GM12891 (cell line): Measurements from ENCODE around the gene PARP16.

ENCODE experiments used
- POLR2A ChIP-seq: IDR thresholded peaks from 2 replicates; pipeline ENCODE4 v1.6.1; 2011; ENCODE audit warnings: low read depth, low read length, control low read depth
- POLR2AphosphoS5 ChIP-seq: IDR thresholded peaks from 2 replicates; pipeline ENCODE4 v1.6.1; 2011; ENCODE audit warnings: low read depth, low read length, control low read depth
- TAF1 ChIP-seq: IDR thresholded peaks from 2 replicates; pipeline ENCODE4 v1.6.1; 2011; ENCODE audit warnings: low read depth, low read length, control low read depth

DNA sequence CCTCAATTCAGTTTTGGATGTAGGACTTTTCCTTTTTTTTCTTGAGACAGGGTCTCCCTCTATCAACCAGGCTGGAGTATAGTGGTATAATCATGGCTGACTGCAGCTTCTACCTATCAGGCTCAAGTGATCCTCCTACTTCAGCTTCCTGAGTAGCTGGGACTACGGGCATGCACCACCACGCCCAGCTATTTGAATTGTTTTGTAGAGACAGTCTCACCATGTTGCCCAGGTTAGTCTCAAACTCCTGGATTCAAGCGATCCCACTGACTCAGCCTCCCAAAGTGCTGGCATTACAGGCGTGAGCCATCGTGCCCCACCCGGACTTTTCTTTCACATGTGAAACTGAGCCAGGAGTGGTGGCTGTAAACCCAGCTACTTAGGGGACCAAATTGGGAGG, 21.3 kb upstream of the PARP16 start:
- TF ChIP-seq TAF1: no peak
- TF ChIP-seq POLR2AphosphoS5: no peak
- no peak for TF ChIP-seq POLR2A
